Measurements from ENCODE around the gene GDF10. TPM values are rescaled to one million over a fixed set of nuclear protein-coding genes. Genes with fewer than 3 reads are reported as not detected.

The GDF10 gene
- total RNA-seq, 1 donor from 2014 or later: not detected

DNA sequence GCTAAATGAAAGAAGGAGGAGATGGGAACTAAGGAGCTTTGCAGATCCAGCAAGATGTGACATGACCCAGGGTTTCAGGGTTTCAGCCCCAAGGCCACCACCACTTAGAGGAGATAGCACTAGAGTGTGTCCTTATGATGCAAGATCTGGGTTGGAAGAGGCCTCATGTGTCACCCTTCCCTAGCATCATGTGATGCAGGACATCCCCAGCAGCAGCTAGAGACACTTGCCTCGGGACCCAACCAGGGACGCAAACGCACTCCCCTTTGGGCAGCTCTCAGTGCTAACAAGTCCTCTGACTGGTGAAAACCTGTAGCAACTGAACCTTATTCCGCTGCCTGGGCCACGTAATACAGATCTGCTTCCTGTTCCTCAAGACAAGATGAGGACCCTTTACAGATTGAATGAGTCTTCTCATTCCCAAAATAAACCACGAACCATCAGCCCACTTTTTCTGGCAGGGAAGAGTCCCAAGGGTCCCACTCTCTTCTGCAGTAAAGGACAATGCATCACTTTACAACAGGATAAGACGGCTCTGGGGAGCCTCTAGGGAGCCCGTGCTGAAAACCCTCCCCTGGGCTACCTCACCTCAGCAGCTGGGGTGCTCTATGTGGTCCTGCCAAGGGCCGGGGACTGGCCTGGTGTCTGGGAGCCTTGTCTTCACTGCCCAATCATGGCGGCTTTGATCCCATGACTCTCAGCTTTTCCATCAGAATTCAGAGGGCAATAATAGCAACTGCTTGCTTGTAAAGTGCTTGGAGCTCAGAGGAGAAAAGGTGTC, 44.8 kb upstream of the GDF10 start:
- TF ChIP-seq CTCF (IDR thresholded peaks at IDR 0.05; ENCODE audit: insufficient read depth, low read length, severe bottlenecking): no peak
- peaks cover 2% of the 10 kb centered on the region for H3K27me3 ChIP-seq (ENCODE audit: control insufficient read depth, insufficient read depth, low read length)
- DNase-seq (ENCODE audit: low read depth) (no peak), FAIRE-seq (no peak)
- H3K4me3 ChIP-seq (ENCODE audit: low read depth, low read length): no peak overlapping the region
- H3K36me3 ChIP-seq (ENCODE audit: control insufficient read depth, insufficient read depth, low read length): no peaks in the 10 kb centered on the region

DNA sequence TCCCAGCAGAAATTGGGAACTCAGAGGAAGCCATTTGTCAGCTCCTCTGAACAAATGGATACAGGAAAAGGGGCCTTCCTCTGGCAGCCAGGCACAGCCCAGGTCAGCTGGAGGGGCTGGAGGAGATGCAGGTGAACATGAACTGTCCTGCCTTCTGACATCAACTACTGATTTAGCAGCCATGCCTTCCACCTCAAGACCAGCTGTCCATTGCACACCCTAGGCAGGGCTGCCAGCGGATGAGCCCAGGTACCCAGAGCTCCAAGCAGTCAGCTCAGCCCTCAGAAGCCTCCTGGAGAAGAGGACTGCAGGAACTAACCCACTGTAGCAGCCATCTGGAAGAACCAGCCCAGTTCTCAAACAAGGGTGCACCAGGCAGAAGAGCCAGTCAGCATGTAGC, 44.1 kb upstream of the GDF10 start:
- DNase-seq (ENCODE audit: low read depth) (no peak), FAIRE-seq (no peak)
- Histone ChIP-seq H3K4me3 (ENCODE audit: low read depth, low read length) (no peak overlapping the region), H3K27me3 (ENCODE audit: control insufficient read depth, insufficient read depth, low read length) (peaks cover 2% of the 10 kb centered on the region), H3K36me3 (ENCODE audit: control insufficient read depth, insufficient read depth, low read length) (no peaks in the 10 kb centered on the region)
- no peak for TF ChIP-seq CTCF (IDR thresholded peaks at IDR 0.05; ENCODE audit: insufficient read depth, low read length, severe bottlenecking)

DNA sequence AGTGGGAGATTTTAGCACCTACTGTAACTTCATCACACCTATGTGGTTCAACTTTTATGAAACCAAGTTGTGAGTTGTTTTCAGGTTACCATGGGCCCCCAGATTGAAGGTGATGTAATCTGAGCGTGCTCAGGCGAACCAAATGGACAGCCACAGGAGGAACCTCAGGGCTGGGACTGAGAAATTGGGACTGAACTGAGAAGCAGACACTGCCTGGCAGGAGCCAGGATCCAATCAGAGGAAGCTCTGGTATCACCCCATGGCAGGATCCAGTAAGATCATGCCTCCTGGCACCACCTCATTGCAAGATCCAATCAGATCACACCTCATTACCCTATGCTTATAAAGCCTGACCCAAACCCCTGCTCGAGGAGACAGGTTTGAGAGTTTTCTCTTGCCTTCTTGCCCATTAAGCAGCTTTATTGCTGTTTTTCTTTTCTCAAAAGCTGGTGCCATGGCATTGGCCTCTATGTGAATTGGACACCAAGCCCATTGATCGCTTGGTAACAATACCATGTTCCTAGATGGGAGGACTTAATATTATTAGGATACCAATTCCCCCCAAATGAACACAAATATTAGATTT, 43.2 kb upstream of the GDF10 start:
- Histone ChIP-seq H3K36me3 (ENCODE audit: control insufficient read depth, insufficient read depth, low read length) (no peaks in the 10 kb centered on the region), H3K4me3 (ENCODE audit: low read depth, low read length) (no peak overlapping the region), H3K27me3 (ENCODE audit: control insufficient read depth, insufficient read depth, low read length) (peaks cover 2% of the 10 kb centered on the region)
- FAIRE-seq (no peak), DNase-seq (ENCODE audit: low read depth) (peak; percentile 12)
- TF ChIP-seq CTCF (IDR thresholded peaks at IDR 0.05; ENCODE audit: insufficient read depth, low read length, severe bottlenecking): no peak

DNA sequence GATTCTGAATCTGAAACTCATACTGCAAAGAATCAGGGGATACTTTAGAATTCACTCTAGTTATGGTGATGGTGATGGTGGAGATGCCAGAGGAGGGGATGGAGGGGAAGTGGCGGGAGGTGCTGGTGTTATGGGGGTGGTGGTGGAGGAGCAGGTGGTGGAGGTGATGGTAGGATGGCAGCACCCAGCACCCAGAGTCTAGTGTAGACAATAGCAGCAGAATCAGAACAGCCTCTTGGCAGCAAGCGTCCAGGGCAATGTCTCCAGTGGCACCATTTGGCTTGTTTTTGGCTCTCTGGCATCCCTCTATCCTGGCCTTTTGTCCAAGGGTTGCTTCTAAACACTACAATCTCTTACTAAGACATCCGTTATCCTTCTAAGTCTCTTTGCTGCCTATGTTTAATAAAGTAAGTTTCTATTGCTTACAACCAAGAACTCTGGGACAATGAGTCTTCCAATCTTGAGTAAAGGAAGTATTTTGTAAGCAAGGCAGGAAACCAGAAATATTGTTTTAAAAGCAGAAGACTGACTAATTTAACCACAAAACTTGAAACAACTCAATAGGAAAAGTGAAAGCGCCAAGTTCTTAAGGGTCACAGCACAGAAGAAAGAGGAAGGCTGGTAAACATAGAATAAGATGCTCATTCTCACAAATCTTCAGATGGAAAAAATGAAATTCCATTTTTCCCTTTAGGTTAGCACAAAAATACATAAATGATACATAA, 42.4 kb upstream of the GDF10 start:
- H3K4me3 ChIP-seq (ENCODE audit: low read depth, low read length): no peak overlapping the region
- FAIRE-seq (no peak), DNase-seq (ENCODE audit: low read depth) (peak; percentile 41)
- TF ChIP-seq CTCF (IDR thresholded peaks at IDR 0.05; ENCODE audit: insufficient read depth, low read length, severe bottlenecking): no peak
- no peaks in the 10 kb centered on the region for H3K36me3 ChIP-seq (ENCODE audit: control insufficient read depth, insufficient read depth, low read length)
- peaks cover 2% of the 10 kb centered on the region for H3K27me3 ChIP-seq (ENCODE audit: control insufficient read depth, insufficient read depth, low read length)

GRCh38 chr10:47258921-47259320, 41.1 kb upstream of the GDF10 start:
- Histone ChIP-seq H3K27me3 (ENCODE audit: control insufficient read depth, insufficient read depth, low read length) (no peaks in the 10 kb centered on the region), H3K4me3 (ENCODE audit: low read depth, low read length) (no peak overlapping the region), H3K36me3 (ENCODE audit: control insufficient read depth, insufficient read depth, low read length) (no peaks in the 10 kb centered on the region)
- DNase-seq (ENCODE audit: low read depth) (no peak), FAIRE-seq (no peak)
- TF ChIP-seq CTCF (IDR thresholded peaks at IDR 0.05; ENCODE audit: insufficient read depth, low read length, severe bottlenecking): no peak
